ENCODE data around the gene LILRA5. TPM values are rescaled to one million over a fixed set of nuclear protein-coding genes. Genes with fewer than 3 reads are reported as not detected.
"Not testable (repeated sequence)": the region's sequence is repeated elsewhere in the genome, so short reads cannot be mapped to it uniquely, and the experiment has no call there.

LILRA5 gene
- total RNA-seq (not detected), total RNA-seq (0 to 0.55 (median 0.08) reads per million in 29 experiments)
- 1.7 TPM for total RNA-seq (2013)

DNA sequence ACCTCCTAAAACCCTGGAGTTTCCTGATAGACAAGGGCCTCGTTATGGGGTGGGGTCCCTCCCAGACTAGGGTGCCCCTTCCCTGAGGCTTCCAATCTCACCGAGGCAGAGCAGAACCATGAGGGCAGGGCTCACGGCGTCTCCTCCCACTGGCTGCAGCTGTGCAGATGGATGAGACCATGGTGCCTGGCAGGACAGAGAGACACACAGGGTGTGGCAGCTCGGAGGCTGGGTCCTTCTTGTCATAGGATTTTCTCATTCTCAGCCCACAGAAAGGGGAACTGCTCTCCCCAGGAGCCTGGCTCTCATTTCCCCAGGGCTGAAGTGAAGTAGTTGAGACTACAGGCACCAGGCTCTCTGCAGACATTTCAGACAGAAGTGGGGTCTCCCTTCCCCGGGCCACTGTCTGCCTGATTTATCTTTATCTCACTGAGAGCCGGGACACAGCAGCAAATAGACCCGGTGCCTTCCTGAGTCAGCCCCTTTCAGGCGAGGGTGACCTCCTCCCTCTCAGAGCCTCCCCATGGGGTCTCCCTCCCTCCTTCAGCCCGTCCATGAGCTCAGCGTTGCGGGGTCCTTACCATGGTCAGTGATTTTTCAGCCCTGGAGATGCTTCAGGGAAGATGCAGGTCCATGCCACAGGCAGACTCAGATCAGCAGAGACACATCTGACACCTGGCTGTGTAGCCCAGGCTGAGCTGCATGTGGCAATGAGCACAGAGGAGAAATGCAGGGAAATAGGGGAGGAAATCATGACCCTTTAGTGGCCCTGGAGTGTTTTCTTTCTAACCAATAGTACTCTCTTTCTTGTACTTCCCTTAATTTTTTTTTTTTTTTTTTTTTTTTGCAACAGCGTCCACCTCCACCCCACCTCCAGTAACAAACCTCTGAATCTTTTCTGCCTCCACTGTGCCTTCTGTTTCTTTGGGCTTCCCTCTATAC lies at the start of gene LILRA5:
LILRA5 (minus strand) TSS at position 731 of the 942 bp plus-strand sequence; CDS start at position 584, 147 bp downstream.
- H3K36me3 ChIP-seq (ENCODE audit: control insufficient read depth in 2 of 2, extremely low read depth in 1 of 2, insufficient read depth in 1 of 2, low read length in 1 of 2) = no peaks in the 10 kb centered on the region
- peaks cover 0 to 56% of the 10 kb centered on the region in 2 experiments for H3K27me3 ChIP-seq (replicated peaks in 1 of 2; ENCODE audit: control insufficient read depth in 2 of 2, extremely low read depth in 1 of 2, insufficient read depth in 2 of 2, low read length in 1 of 2)
- Mint-ChIP-seq H3K4me3 (no peak within 1 kb of the TSS), H3K27ac (no peak within 1 kb of the TSS), H3K4me1 (peaks cover 0 to 2% (median 0%) of the 10 kb centered on the region in 3 donors), H3K36me3 (no peaks in the 10 kb centered on the region), H3K27me3 (peaks cover 27 to 51% of the 10 kb centered on the region in 2 donors), H3K9me3 (no peaks in the 10 kb centered on the region)
- ChIA-PET CTCF (no interaction called here), POLR2A (no interaction called here)
- peak in 1 of 35 experiments; percentile 42 for DNase-seq
- no peak within 1 kb of the TSS for H3K27ac ChIP-seq (ENCODE audit: low read length)
- no peak within 1 kb of the TSS for H3K4me3 ChIP-seq (ENCODE audit: control insufficient read depth in 1 of 2, extremely low read depth in 1 of 2, low read length in 1 of 2)
- H3K4me1 ChIP-seq (ENCODE audit: control insufficient read depth in 1 of 2, extremely low read depth in 1 of 2, insufficient read depth in 2 of 2, low read length in 2 of 2) = peaks cover 0 to 5% of the 10 kb centered on the region in 2 experiments
- H3K9me3 ChIP-seq = no peaks in the 10 kb centered on the region
- ATAC-seq (replicated peaks in 1 of 4) = no peak
- 16% methylated on average over 11 of the region's 13 CpGs for WGBS (ENCODE audit: insufficient coverage)

DNA sequence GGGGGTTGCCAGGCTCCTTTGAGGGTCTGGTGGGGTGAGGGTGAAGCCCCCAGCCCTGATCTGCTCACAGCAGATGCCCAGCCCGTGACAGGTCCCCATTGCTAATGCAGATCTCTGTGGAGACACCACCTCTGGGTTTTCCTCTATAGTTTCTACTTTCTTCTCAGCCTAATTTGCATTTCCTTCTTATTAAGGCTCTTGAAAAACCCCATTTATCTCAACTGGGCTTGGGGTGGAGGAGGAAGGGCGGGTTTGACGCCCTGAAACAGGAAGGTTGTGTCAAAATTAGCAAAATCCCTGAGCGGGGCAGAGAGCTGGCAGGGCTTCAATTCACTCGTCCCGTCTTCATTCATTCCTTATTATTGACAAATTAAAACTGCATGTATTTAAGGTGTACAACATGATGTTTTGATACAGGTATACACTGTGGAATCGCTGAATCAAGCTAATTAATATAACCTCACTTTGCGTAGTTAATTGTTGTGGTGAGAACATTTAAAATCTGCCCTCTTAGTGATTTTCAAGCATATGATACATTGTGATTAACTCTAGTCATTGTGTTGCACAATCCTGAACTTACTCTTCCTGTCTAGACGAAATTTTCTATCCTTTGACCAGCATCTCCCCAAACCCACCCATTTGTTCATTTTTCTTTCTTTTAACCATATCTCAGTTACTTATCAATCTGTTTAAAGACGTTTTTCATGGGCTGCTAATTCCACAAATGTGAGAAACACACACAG lies 48.9 kb upstream of the LILRA5 start:
- H3K27me3 ChIP-seq (replicated peaks in 1 of 2; ENCODE audit: control insufficient read depth in 2 of 2, extremely low read depth in 1 of 2, insufficient read depth in 2 of 2, low read length in 1 of 2); H3K9me3 ChIP-seq; H3K36me3 ChIP-seq (ENCODE audit: control insufficient read depth in 2 of 2, extremely low read depth in 1 of 2, insufficient read depth in 1 of 2, low read length in 1 of 2); H3K9me3 Mint-ChIP-seq; POLR2A ChIA-PET; DNase-seq; H3K27me3 Mint-ChIP-seq: not testable (repeated sequence)
- peaks cover 9 to 57% of the 10 kb centered on the region in 2 experiments for H3K4me1 ChIP-seq (ENCODE audit: control insufficient read depth in 1 of 2, extremely low read depth in 1 of 2, insufficient read depth in 2 of 2, low read length in 2 of 2)
- peak overlapping the region; percentile 74 for H3K27ac ChIP-seq (ENCODE audit: low read length)
- H3K4me3 ChIP-seq (ENCODE audit: control insufficient read depth in 1 of 2, extremely low read depth in 1 of 2, low read length in 1 of 2) = peak overlapping the region in 1 of 2 donors; percentile 21
- Mint-ChIP-seq H3K27ac (peak overlapping the region; percentile 96 to 98), H3K36me3 (peaks cover 12% of the 10 kb centered on the region), H3K4me1 (peaks cover 45 to 66% (median 62%) of the 10 kb centered on the region in 3 donors), H3K4me3 (peak overlapping the region; percentile 91 to 97 (median 93))
- CTCF ChIA-PET = interaction anchor here in 1 of 2 donors (1.1 kb wide), 1 partner anchor 27 kb away, joined by 4 read pairs; no protein-coding TSS in a partner anchor
- WGBS (ENCODE audit: insufficient coverage) = 0% methylated on average over 1 of the region's 10 CpGs
- peak; percentile 14 to 54 (median 22) for ATAC-seq (replicated peaks in 1 of 4)

DNA sequence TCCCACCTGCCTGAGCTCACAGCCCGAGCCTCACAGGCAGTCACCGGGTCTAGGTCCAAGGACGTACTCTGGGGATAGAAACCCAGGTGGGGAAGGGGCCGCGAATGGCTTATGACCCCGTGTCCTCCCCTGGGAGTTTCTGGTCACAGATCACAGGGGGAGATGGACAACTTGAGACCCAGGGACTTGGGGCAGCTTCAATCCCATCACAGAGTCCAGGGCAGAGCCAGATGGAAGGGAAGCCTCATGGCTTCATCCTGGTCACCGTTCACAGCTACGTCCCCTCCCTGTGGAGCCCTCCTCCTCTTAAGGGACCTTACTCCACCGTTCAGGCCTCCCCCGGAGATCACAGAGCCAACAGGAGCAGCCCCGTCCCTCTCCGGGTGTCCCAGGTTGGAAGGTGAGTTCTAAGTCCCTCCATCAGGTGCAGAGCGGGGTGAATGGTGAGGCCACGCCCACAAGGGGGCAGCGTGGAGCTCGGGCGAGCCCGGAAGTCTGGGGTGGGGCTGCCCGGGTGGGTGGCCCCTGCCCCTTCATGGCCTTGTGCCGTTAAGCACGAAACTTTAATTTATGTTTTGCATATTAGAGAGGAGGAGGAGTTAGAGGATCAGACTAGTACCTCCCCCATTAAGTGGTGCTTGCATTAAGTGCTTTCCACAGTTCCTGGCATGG lies 46.3 kb upstream of the LILRA5 start:
- H3K4me3 Mint-ChIP-seq; H3K4me3 ChIP-seq (ENCODE audit: control insufficient read depth in 1 of 2, extremely low read depth in 1 of 2, low read length in 1 of 2); H3K9me3 ChIP-seq; POLR2A ChIA-PET; CTCF ChIA-PET; H3K27ac ChIP-seq (ENCODE audit: low read length); H3K27ac Mint-ChIP-seq; H3K9me3 Mint-ChIP-seq; H3K27me3 Mint-ChIP-seq; H3K27me3 ChIP-seq (replicated peaks in 1 of 2; ENCODE audit: control insufficient read depth in 2 of 2, extremely low read depth in 1 of 2, insufficient read depth in 2 of 2, low read length in 1 of 2): not testable (repeated sequence)
- H3K36me3 Mint-ChIP-seq = peaks cover 27% of the 10 kb centered on the region
- WGBS (ENCODE audit: insufficient coverage) = 93% methylated on average over 3 of the region's 21 CpGs
- peak in 34 of 35 experiments; percentile 36 to 79 (median 66) for DNase-seq
- Histone ChIP-seq H3K36me3 (ENCODE audit: control insufficient read depth in 2 of 2, extremely low read depth in 1 of 2, insufficient read depth in 1 of 2, low read length in 1 of 2) (peaks cover 0 to 25% of the 10 kb centered on the region in 2 donors), H3K4me1 (ENCODE audit: control insufficient read depth in 1 of 2, extremely low read depth in 1 of 2, insufficient read depth in 2 of 2, low read length in 2 of 2) (peaks cover 5 to 37% of the 10 kb centered on the region in 2 experiments)
- H3K4me1 Mint-ChIP-seq = peaks cover 33 to 42% (median 39%) of the 10 kb centered on the region in 3 donors
- peak; percentile 88 to 90 (median 90) for ATAC-seq (replicated peaks in 1 of 4)

DNA sequence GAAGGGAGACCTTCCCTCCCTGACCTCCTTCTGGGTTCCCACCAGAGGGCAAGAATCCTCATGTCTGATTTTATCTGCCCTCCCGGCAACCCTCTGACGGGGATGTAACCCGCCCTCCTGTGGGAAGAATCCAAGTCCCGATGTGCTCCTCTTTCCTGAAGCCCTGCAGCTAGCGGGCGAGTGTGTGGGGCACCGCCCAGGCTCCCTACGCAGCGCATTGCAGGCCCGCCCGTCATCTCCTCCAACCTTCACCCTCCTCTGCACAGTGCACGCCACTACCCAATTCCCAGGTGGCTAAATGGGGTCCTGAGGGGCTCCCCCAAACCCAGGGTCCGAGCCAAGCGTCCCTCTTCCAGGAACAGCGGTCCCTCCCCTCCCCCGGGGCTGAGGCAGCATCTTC lies 44.4 kb upstream of the LILRA5 start:
- Histone ChIP-seq H3K27me3 (replicated peaks in 1 of 2; ENCODE audit: control insufficient read depth in 2 of 2, extremely low read depth in 1 of 2, insufficient read depth in 2 of 2, low read length in 1 of 2) (no peaks in the 10 kb centered on the region), H3K36me3 (ENCODE audit: control insufficient read depth in 2 of 2, extremely low read depth in 1 of 2, insufficient read depth in 1 of 2, low read length in 1 of 2) (peaks cover 0 to 28% of the 10 kb centered on the region in 2 donors), H3K4me1 (ENCODE audit: control insufficient read depth in 1 of 2, extremely low read depth in 1 of 2, insufficient read depth in 2 of 2, low read length in 2 of 2) (peaks cover 5 to 22% of the 10 kb centered on the region in 2 experiments), H3K27ac (ENCODE audit: low read length) (no peak overlapping the region), H3K9me3 (no peaks in the 10 kb centered on the region), H3K4me3 (ENCODE audit: control insufficient read depth in 1 of 2, extremely low read depth in 1 of 2, low read length in 1 of 2) (no peak overlapping the region)
- H3K27me3 Mint-ChIP-seq = no peaks in the 10 kb centered on the region
- CTCF ChIA-PET = interaction anchor here in 1 of 2 donors (1.0 kb wide), 1 partner anchor 33 kb away, joined by 6 read pairs; no protein-coding TSS in a partner anchor
- H3K36me3 Mint-ChIP-seq = peaks cover 27% of the 10 kb centered on the region
- POLR2A ChIA-PET = no interaction called here
- ATAC-seq (replicated peaks in 1 of 4) (no peak), DNase-seq (no peak)
- H3K4me1 Mint-ChIP-seq = peaks cover 27 to 33% (median 32%) of the 10 kb centered on the region in 3 donors
- no peak overlapping the region for H3K27ac Mint-ChIP-seq
- no peak overlapping the region for H3K4me3 Mint-ChIP-seq
- WGBS (ENCODE audit: insufficient coverage) = 96% methylated on average over 9 of the region's 16 CpGs
- H3K9me3 Mint-ChIP-seq = no peaks in the 10 kb centered on the region

DNA sequence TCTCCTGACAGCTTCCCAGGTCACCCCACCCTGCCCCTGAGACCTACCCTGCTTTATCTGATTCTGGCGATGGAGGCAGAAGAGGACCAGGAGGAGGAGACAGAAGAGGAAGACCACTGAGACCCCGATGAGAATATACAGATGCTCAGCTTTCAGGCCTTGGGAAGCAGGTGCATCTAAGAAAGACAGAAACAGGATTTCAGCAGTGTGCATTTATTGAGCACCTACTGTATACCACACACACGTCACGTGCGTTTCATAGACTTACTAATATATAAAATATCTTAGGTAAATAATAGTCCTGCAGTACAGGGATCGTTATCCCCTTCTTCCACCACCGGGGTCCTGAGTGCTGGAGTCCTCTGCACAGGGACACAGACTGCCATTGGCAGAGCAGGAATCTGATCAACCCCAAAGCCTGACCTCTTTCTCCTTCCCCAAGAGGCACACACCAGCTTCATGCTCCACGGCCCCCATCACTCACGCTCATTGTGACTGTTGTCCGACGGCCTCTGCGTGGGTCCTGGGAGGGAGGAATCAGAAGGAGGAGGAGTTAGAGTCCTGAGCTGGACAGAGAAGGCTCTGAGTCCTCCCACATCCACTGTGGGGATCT lies 43.6 kb upstream of the LILRA5 start:
- Histone ChIP-seq H3K36me3 (ENCODE audit: control insufficient read depth in 2 of 2, extremely low read depth in 1 of 2, insufficient read depth in 1 of 2, low read length in 1 of 2) (peaks cover 0 to 28% of the 10 kb centered on the region in 2 donors), H3K4me3 (ENCODE audit: control insufficient read depth in 1 of 2, extremely low read depth in 1 of 2, low read length in 1 of 2) (no peak overlapping the region), H3K9me3 (no peaks in the 10 kb centered on the region), H3K4me1 (ENCODE audit: control insufficient read depth in 1 of 2, extremely low read depth in 1 of 2, insufficient read depth in 2 of 2, low read length in 2 of 2) (peaks cover 2 to 21% of the 10 kb centered on the region in 2 experiments), H3K27ac (ENCODE audit: low read length) (no peak overlapping the region), H3K27me3 (replicated peaks in 1 of 2; ENCODE audit: control insufficient read depth in 2 of 2, extremely low read depth in 1 of 2, insufficient read depth in 2 of 2, low read length in 1 of 2) (no peaks in the 10 kb centered on the region)
- ChIA-PET POLR2A (no interaction called here), CTCF (interaction anchor here in 1 of 2 donors (1.0 kb wide), 1 partner anchor 34 kb away, joined by 6 read pairs; no protein-coding TSS in a partner anchor)
- no peaks in the 10 kb centered on the region for H3K9me3 Mint-ChIP-seq
- H3K27me3 Mint-ChIP-seq = no peaks in the 10 kb centered on the region
- H3K4me1 Mint-ChIP-seq = peaks cover 24 to 33% (median 32%) of the 10 kb centered on the region in 3 donors
- 92% methylated on average over 3 of the region's 12 CpGs for WGBS (ENCODE audit: insufficient coverage)
- H3K36me3 Mint-ChIP-seq = peaks cover 23% of the 10 kb centered on the region
- no peak for ATAC-seq (replicated peaks in 1 of 4)
- peak overlapping the region in 1 of 2 donors; percentile 28 for H3K27ac Mint-ChIP-seq
- DNase-seq = no peak
- H3K4me3 Mint-ChIP-seq = no peak overlapping the region

Data from T-cell (primary cell).